HEK293T (cell line): Measurements from ENCODE around the gene DDX6.

Source experiments
- CTCF ChIA-PET: fragments of 350-600 bp; formaldehyde crosslinking; extraction: SDS; loops from one replicate; lab custom pipeline; 2021; ENCODE audit warnings: antibody characterized with exemption, inconsistent platforms; lab: Yijun Ruan, JAX
- POLR2A ChIA-PET: fragments of 350-600 bp; formaldehyde crosslinking; extraction: SDS; loops from one replicate; lab custom pipeline; 2020; ENCODE audit warnings: antibody characterized with exemption, inconsistent platforms; lab: Yijun Ruan, JAX
- DNase-seq: peaks from one replicate; pipeline ENCODE4 v3.0.0; 2012; ENCODE audit warnings: mixed read lengths; ENCODE audit errors: extremely low spot score
- ARNT ChIP-seq: fragments of 450-650 bp; IDR thresholded peaks from 2 replicates; pipeline ENCODE4 v1.6.1; 2017; ENCODE audit warnings: mild to moderate bottlenecking
- BHLHE40 ChIP-seq: fragments of 450-650 bp; IDR thresholded peaks from 2 replicates; pipeline ENCODE4 v1.6.1; 2016; ENCODE audit warnings: mild to moderate bottlenecking, moderate library complexity, borderline replicate concordance
- CTBP1 ChIP-seq: fragments of 450-650 bp; IDR thresholded peaks from 2 replicates; pipeline ENCODE4 v1.6.1; 2016; ENCODE audit warnings: borderline replicate concordance
- ELF4 ChIP-seq: fragments of 450-650 bp; IDR thresholded peaks from 2 replicates; pipeline ENCODE4 v1.6.1; 2017; ENCODE audit warnings: antibody characterized with exemption
- FOXA1 ChIP-seq: fragments of 450-650 bp; IDR thresholded peaks from 2 replicates; pipeline ENCODE4 v1.6.1; 2016; ENCODE audit warnings: mild to moderate bottlenecking
- FOXK2 ChIP-seq: fragments of 450-650 bp; IDR thresholded peaks from 2 replicates; pipeline ENCODE4 v1.6.1; 2016; ENCODE audit warnings: mild to moderate bottlenecking
- FOXM1 ChIP-seq: fragments of 450-650 bp; IDR thresholded peaks from 2 replicates; pipeline ENCODE4 v1.6.1; 2017; ENCODE audit warnings: mild to moderate bottlenecking, borderline replicate concordance
- HDGF ChIP-seq: fragments of 450-650 bp; IDR thresholded peaks from 2 replicates; pipeline ENCODE4 v1.6.1; 2017; ENCODE audit warnings: antibody characterized with exemption, borderline replicate concordance
- L3MBTL2 ChIP-seq: fragments of 450-650 bp; conservative IDR thresholded peaks from 2 replicates; pipeline ENCODE4 v1.6.1; 2016; ENCODE audit warnings: mild to moderate bottlenecking
- LEF1 ChIP-seq: fragments of 450-650 bp; IDR thresholded peaks from 2 replicates; pipeline ENCODE4 v1.6.1; 2017; ENCODE audit warnings: mild to moderate bottlenecking, borderline replicate concordance
- NFRKB ChIP-seq: fragments of 450-650 bp; IDR thresholded peaks from 2 replicates; pipeline ENCODE4 v1.6.1; 2016; ENCODE audit warnings: mild to moderate bottlenecking, moderate library complexity
- SP1 ChIP-seq: fragments of 450-650 bp; IDR thresholded peaks from 2 replicates; pipeline ENCODE4 v1.6.1; 2017
- SUZ12 ChIP-seq: fragments of 450-650 bp; IDR thresholded peaks from 2 replicates; pipeline ENCODE4 v1.6.1; 2016; ENCODE audit warnings: mild to moderate bottlenecking
- TARDBP ChIP-seq: fragments of 450-650 bp; IDR thresholded peaks from 2 replicates; pipeline ENCODE4 v1.6.1; 2016
- ZNF384 ChIP-seq: fragments of 450-650 bp; IDR thresholded peaks from 2 replicates; pipeline ENCODE4 v1.6.1; 2016
- TF ChIP-seq, protein P1 (sequence below): fragments of 450-650 bp; IDR thresholded peaks from 2 replicates; pipeline ENCODE4 v1.6.1; 2016

Gene DDX6

DNA sequence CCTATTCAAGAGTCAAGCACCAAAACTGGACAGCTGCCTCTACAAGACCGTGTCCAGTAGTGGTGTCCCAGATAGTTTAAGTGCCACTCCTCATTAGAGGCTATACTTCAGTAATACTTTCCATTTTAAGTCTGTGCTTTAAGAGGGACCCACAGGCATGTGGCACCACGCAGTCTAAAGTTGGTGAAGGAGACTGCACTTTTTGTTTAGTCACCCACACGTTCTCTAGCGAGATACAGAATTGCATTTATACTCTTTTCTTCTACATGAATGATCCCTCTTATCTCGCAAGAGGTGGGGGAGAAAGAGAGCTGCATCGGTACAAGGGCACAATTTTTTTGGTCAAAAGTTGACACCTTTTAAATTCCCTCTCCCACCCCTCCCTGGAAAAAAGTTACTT is 41.5 kb downstream of the DDX6 start:
- ChIA-PET CTCF (interaction anchor here (0.5 to 1.9 kb wide), 2 partner anchors 11 to 60 kb away, joined by 4 to 6 read pairs; no protein-coding TSS in a partner anchor), POLR2A (no interaction called here)
- DNase-seq, result no peak
- TF ChIP-seq SUZ12 (no peak), BHLHE40 (no peak), HDGF (no peak), SP1 (no peak), CTBP1 (no peak), NFRKB (no peak), TARDBP (no peak), ZNF384 (no peak), LEF1 (no peak), FOXM1 (no peak), ELF4 (no peak), L3MBTL2 (no peak), FOXK2 (no peak), FOXA1 (no peak)
- TF ChIP-seq, protein P1, sequence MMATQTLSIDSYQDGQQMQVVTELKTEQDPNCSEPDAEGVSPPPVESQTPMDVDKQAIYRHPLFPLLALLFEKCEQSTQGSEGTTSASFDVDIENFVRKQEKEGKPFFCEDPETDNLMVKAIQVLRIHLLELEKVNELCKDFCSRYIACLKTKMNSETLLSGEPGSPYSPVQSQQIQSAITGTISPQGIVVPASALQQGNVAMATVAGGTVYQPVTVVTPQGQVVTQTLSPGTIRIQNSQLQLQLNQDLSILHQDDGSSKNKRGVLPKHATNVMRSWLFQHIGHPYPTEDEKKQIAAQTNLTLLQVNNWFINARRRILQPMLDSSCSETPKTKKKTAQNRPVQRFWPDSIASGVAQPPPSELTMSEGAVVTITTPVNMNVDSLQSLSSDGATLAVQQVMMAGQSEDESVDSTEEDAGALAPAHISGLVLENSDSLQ, result no peak

GRCh38 chr11:118748056-118748455 is 42.9 kb downstream of the DDX6 start:
- ChIA-PET CTCF (interaction anchor here (0.6 kb wide), 1 partner anchor 49 kb away, joined by 6 read pairs; no protein-coding TSS in a partner anchor), POLR2A (no interaction called here)
- TF ChIP-seq ARNT, result no peak
- TF ChIP-seq L3MBTL2, result no peak
- no peak for TF ChIP-seq BHLHE40
- no peak for TF ChIP-seq SUZ12
- DNase-seq, result no peak

DNA sequence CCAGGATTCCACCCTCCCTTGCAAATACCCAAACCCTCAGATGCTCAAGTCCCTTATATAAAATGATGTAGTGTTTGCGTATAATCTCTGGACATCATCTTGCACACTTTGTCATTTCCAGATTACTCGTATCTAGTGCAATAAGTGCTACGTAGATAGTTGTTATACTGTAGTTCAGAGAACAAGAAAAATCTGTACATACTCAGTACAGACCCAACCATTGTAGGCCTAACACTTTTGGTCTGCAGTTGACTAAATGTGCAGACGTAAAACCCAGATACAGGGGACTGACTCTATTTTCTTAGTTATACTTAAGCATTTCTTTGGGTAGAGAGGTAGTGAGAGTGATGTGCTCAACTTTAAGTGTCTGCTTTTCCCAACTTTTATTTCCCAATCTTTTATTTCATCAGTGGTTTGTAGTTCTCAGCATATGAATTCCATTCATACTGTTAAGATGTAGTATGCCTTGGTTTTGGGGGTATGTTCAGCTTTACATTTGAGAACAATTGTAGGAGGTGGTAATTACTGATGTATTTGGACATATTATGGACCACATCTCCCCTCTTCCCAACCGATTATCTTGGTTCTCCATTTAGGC is 43.9 kb downstream of the DDX6 start:
- ChIA-PET CTCF (no interaction called here), POLR2A (no interaction called here)
- DNase-seq, result no peak
- TF ChIP-seq ELF4 (no peak), FOXA1 (no peak), LEF1 (no peak)

- ChIA-PET POLR2A (no interaction called here), CTCF (no interaction called here)
- no peak for DNase-seq
- TF ChIP-seq SP1 (no peak), L3MBTL2 (no peak), FOXM1 (no peak), FOXA1 (no peak), FOXK2 (no peak), ARNT (no peak), HDGF (no peak), SUZ12 (no peak), CTBP1 (no peak), NFRKB (no peak), TARDBP (no peak), LEF1 (no peak), BHLHE40 (no peak), ELF4 (no peak)
- TF ChIP-seq, protein P1, result no peak
Observed at GRCh38 chr11:118744046-118744445, 46.9 kb downstream of the DDX6 start.

DNA sequence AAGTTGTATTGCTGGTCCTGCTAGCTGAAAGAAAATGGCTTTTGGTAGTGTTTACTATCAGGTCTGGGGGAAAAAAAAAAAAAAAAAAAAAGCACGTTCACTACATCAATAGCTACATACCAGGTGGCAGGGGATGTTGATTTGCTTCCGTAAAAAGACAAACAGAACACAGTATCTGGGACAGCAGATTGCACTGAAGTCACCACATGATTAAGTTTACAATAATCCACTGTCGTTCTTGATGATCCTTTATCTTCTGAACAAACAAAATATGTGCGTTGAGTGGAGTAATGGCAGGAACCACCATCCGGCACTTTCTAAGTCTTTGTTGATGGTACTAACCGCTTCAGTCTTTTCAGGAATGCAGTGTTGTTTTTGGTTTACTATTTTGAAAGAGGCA is 48.7 kb downstream of the DDX6 start:
- no peak for DNase-seq
- POLR2A ChIA-PET, result no interaction called here
- CTCF ChIA-PET, result no interaction called here
- no peak for TF ChIP-seq L3MBTL2

DNA sequence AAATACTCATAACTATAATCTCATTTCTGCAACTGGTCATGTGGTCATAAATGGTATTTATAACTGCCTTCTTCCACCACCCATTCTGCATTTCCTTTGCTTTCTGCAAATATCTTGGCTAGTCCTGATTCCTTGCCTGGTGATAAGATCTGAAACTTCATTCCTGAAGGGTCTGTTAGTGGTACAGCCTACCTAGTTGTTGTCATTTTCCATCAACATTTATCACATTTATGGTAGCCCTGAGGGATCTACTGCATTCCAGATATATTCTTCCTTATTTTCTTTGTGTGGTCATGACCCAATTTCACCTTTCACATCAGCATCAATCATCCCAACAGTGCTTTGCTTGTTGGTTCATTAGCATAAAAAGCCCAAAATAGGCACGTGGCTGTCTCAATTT is 50.1 kb downstream of the DDX6 start:
- ChIA-PET POLR2A (no interaction called here), CTCF (no interaction called here)
- DNase-seq, result no peak
- no peak for TF ChIP-seq FOXK2
- TF ChIP-seq, protein P1, result peak; percentile 46

- ChIA-PET CTCF (no interaction called here), POLR2A (no interaction called here)
- no peak for DNase-seq
- TF ChIP-seq HDGF, result no peak
- no peak for TF ChIP-seq TARDBP
- no peak for TF ChIP-seq L3MBTL2
- no peak for TF ChIP-seq BHLHE40
- TF ChIP-seq NFRKB, result no peak
- TF ChIP-seq FOXA1, result no peak
Observed at GRCh38 chr11:118735203-118735602, 55.8 kb downstream of the DDX6 start.
